Measurements from ENCODE around the gene RITA1. TPM values are rescaled to one million over a fixed set of nuclear protein-coding genes. Genes with fewer than 3 reads are reported as not detected.

RITA1 gene
- total RNA-seq, 1 experiment from 2014 or later = 71.6 TPM

DNA sequence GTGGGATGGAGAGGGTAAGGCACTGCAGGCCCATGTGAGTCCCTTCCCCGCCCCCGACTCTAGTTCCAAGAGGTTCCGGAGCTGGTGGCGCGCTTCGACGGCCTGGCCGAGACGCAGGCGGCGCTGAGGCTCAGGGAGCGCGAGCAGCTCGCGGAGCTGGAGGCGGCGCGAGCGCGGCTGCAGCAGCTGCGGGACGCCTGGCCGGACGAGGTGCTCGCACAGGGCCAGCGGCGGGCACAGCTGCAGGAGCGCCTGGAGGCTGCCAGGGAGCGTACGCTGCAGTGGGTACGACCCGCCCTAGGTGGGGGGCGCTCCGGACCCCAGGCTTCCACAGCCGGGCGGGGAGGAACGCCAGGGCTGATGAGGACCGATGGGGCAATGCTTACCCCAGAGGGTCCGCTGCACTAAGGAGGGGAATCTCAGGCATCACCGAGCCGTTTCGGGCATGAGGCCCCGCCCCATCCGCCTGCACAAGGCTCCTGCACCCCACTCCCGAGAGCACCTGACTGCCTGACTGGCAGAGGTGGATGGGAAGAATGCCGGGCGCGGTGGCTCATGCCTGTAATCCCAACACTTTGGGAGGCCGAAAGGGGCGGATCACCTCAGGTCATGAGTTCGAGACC is 31.1 kb upstream of the RITA1 start:
- Histone ChIP-seq H2AFZ (ENCODE audit: low read length) (no peak overlapping the region), H3K9me2 (replicated peaks; ENCODE audit: low read length) (no peaks in the 10 kb centered on the region), H3K79me2 (ENCODE audit: low read length) (no peaks in the 10 kb centered on the region), H3K4me1 (ENCODE audit: insufficient read depth, low read length) (peaks cover 7% of the 10 kb centered on the region; the same call in 1 of the 2 replicates), H3K27me3 (ENCODE audit: low read length) (no peaks in the 10 kb centered on the region), H3K36me3 (ENCODE audit: low read depth, low read length) (peaks cover 20% of the 10 kb centered on the region; the same call in 1 of the 2 replicates), H3K9me3 (ENCODE audit: low read length) (no peaks in the 10 kb centered on the region), H4K20me1 (ENCODE audit: low read length) (no peaks in the 10 kb centered on the region), H3K4me3 (ENCODE audit: low read length) (no peak overlapping the region), H3K27ac (ENCODE audit: low read length) (no peak overlapping the region), H3K4me2 (ENCODE audit: low read length) (no peak overlapping the region), H3F3A (ENCODE audit: low read length, unreplicated experiment) (no peaks in the 10 kb centered on the region), H3K9ac (ENCODE audit: low read length) (no peak overlapping the region)
- ChIA-PET POLR2A (ENCODE audit: unreplicated experiment) (no interaction called here), CTCF (no interaction called here)
- BruUV-seq (replicated peaks) = no TSS peak
- intact Hi-C loops (cut with micrococcal nuclease) = loop anchor here (10.0 kb wide), 1 partner anchor 60 kb away; no protein-coding TSS in a partner anchor
- TF ChIP-seq EZH2phosphoT487 (IDR thresholded peaks at IDR 0.05; ENCODE audit: borderline replicate concordance, low read length) = no peak
- TF ChIP-seq, protein P1, sequence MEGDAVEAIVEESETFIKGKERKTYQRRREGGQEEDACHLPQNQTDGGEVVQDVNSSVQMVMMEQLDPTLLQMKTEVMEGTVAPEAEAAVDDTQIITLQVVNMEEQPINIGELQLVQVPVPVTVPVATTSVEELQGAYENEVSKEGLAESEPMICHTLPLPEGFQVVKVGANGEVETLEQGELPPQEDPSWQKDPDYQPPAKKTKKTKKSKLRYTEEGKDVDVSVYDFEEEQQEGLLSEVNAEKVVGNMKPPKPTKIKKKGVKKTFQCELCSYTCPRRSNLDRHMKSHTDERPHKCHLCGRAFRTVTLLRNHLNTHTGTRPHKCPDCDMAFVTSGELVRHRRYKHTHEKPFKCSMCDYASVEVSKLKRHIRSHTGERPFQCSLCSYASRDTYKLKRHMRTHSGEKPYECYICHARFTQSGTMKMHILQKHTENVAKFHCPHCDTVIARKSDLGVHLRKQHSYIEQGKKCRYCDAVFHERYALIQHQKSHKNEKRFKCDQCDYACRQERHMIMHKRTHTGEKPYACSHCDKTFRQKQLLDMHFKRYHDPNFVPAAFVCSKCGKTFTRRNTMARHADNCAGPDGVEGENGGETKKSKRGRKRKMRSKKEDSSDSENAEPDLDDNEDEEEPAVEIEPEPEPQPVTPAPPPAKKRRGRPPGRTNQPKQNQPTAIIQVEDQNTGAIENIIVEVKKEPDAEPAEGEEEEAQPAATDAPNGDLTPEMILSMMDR (conservative IDR thresholded peaks at IDR 0.05; ENCODE audit: low read depth, low read length) = no peak
- TF ChIP-seq EZH2 (IDR thresholded peaks at IDR 0.05; ENCODE audit: low read length, unreplicated experiment) = no peak
- ATAC-seq (no peak), DNase-seq (no peak)

DNA sequence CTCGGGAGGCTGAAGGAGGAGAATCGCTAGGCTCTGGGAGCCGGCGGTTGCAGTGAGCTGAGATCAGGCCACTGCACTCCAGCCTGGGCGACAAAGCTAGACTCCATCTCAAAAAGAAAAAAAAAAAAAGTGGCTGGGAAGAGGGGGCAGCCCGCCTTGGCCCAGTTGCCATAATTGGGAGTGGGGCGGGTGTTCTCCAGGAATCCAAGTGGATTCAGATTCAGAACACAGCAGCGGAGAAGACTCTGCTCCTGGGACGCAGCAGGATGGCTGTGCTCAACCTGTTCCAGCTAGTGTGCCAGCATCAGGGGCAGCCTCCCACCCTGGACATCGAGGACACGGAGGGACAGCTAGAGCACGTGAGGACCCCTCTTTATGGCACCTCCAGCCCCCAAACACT is 30.5 kb upstream of the RITA1 start:
- ATAC-seq (no peak), DNase-seq (no peak)
- no TSS peak for BruUV-seq (replicated peaks)
- no peak overlapping the region for H3K4me3 ChIP-seq (ENCODE audit: low read length)
- no peaks in the 10 kb centered on the region for H3F3A ChIP-seq (ENCODE audit: low read length, unreplicated experiment)
- ChIA-PET CTCF (no interaction called here), POLR2A (ENCODE audit: unreplicated experiment) (no interaction called here)
- no peak overlapping the region for H3K9ac ChIP-seq (ENCODE audit: low read length)
- TF ChIP-seq EZH2phosphoT487 (IDR thresholded peaks at IDR 0.05; ENCODE audit: borderline replicate concordance, low read length) = no peak
- no peak for TF ChIP-seq EZH2 (IDR thresholded peaks at IDR 0.05; ENCODE audit: low read length, unreplicated experiment)
- TF ChIP-seq, protein P1 (conservative IDR thresholded peaks at IDR 0.05; ENCODE audit: low read depth, low read length) = no peak
- no peaks in the 10 kb centered on the region for H3K79me2 ChIP-seq (ENCODE audit: low read length)
- intact Hi-C loops (cut with micrococcal nuclease) = loop anchor here (10.0 kb wide), 1 partner anchor 60 kb away; no protein-coding TSS in a partner anchor
- no peak overlapping the region for H3K27ac ChIP-seq (ENCODE audit: low read length)
- H3K9me2 ChIP-seq (replicated peaks; ENCODE audit: low read length) = no peaks in the 10 kb centered on the region
- no peak overlapping the region for H3K4me2 ChIP-seq (ENCODE audit: low read length)
- no peaks in the 10 kb centered on the region for H3K9me3 ChIP-seq (ENCODE audit: low read length)
- no peaks in the 10 kb centered on the region for H3K27me3 ChIP-seq (ENCODE audit: low read length)
- H3K36me3 ChIP-seq (ENCODE audit: low read depth, low read length) = peaks cover 26% of the 10 kb centered on the region; the same call in 1 of the 2 replicates
- H4K20me1 ChIP-seq (ENCODE audit: low read length) = no peaks in the 10 kb centered on the region
- peaks cover 7% of the 10 kb centered on the region; the same call in 1 of the 2 replicates for H3K4me1 ChIP-seq (ENCODE audit: insufficient read depth, low read length)
- no peak overlapping the region for H2AFZ ChIP-seq (ENCODE audit: low read length)

DNA sequence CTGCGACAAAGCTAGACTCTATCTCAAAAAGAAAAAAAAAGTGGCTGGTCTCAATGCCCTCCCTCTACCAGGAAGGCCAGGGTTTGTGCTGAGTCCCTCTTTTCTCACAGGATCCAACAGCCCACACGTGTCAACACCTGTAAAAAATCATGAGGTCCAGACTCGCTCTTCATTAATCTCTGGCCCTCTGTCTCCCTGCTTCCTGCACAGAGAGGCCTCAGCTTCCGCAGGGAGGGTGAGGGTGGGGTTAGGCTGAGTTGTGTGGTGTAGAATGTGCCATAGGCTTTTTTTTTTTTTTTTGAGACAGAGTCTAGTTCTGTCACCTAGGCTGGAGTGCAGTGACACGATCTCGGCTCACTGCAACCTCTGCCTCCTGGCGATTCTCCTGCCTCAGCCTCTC is 29.9 kb upstream of the RITA1 start:
- no TSS peak for BruUV-seq (replicated peaks)
- H2AFZ ChIP-seq (ENCODE audit: low read length) = no peak overlapping the region
- TF ChIP-seq EZH2phosphoT487 (IDR thresholded peaks at IDR 0.05; ENCODE audit: borderline replicate concordance, low read length) = no peak
- TF ChIP-seq, protein P1 (conservative IDR thresholded peaks at IDR 0.05; ENCODE audit: low read depth, low read length) = no peak
- TF ChIP-seq EZH2 (IDR thresholded peaks at IDR 0.05; ENCODE audit: low read length, unreplicated experiment) = no peak
- no peak overlapping the region for H3K9ac ChIP-seq (ENCODE audit: low read length)
- H4K20me1 ChIP-seq (ENCODE audit: low read length) = peaks cover 4% of the 10 kb centered on the region; the same call in 1 of the 2 replicates
- ATAC-seq (no peak), DNase-seq (no peak)
- no peaks in the 10 kb centered on the region for H3F3A ChIP-seq (ENCODE audit: low read length, unreplicated experiment)
- H3K36me3 ChIP-seq (ENCODE audit: low read depth, low read length) = peaks cover 31% of the 10 kb centered on the region
- H3K27ac ChIP-seq (ENCODE audit: low read length) = no peak overlapping the region
- H3K79me2 ChIP-seq (ENCODE audit: low read length) = no peaks in the 10 kb centered on the region
- H3K9me2 ChIP-seq (replicated peaks; ENCODE audit: low read length) = no peaks in the 10 kb centered on the region
- CTCF ChIA-PET = no interaction called here
- intact Hi-C loops (cut with micrococcal nuclease) = loop anchor here (10.0 kb wide), 1 partner anchor 61 kb away; no protein-coding TSS in a partner anchor
- H3K4me1 ChIP-seq (ENCODE audit: insufficient read depth, low read length) = peaks cover 7% of the 10 kb centered on the region; the same call in 1 of the 2 replicates
- POLR2A ChIA-PET (ENCODE audit: unreplicated experiment) = no interaction called here
- H3K9me3 ChIP-seq (ENCODE audit: low read length) = no peaks in the 10 kb centered on the region
- H3K27me3 ChIP-seq (ENCODE audit: low read length) = no peaks in the 10 kb centered on the region
- H3K4me3 ChIP-seq (ENCODE audit: low read length) = no peak overlapping the region
- H3K4me2 ChIP-seq (ENCODE audit: low read length) = no peak overlapping the region

Measured in PC-3 (cell line).